Stimulated activated CD4-positive, alpha-beta T cell treated with anti-CD3 and anti-CD28 coated beads, Interleukin-15, amount 100 ng/mL, for 1 hour (primary cell): ENCODE data around the gene RPS19BP1.
A peak's percentile ranks its signal among the peaks of the same experiment; 100 is the strongest.

Source experiments
- DNase-seq, 2 donors: peaks; one replicate each; pipeline ENCODE4 v3.0.0-alpha.2; 2020; ENCODE audit warnings: low read depth in 1 of 2, low spot score in 1 of 2

The RPS19BP1 gene

GRCh38 chr22:39490966-39491680 lies 41.4 kb downstream of the RPS19BP1 start:
- no peak for DNase-seq

GRCh38 chr22:39490135-39490798 lies 42.3 kb downstream of the RPS19BP1 start:
- peak; percentile 49 to 54 for DNase-seq

- DNase-seq, result no peak
Measured at GRCh38 chr22:39489094-39490068, 43.2 kb downstream of the RPS19BP1 start.

- no peak for DNase-seq
Measured at GRCh38 chr22:39488563-39489083, 43.9 kb downstream of the RPS19BP1 start.

GRCh38 chr22:39487826-39488520 lies 44.6 kb downstream of the RPS19BP1 start:
- DNase-seq, result no peak

DNA sequence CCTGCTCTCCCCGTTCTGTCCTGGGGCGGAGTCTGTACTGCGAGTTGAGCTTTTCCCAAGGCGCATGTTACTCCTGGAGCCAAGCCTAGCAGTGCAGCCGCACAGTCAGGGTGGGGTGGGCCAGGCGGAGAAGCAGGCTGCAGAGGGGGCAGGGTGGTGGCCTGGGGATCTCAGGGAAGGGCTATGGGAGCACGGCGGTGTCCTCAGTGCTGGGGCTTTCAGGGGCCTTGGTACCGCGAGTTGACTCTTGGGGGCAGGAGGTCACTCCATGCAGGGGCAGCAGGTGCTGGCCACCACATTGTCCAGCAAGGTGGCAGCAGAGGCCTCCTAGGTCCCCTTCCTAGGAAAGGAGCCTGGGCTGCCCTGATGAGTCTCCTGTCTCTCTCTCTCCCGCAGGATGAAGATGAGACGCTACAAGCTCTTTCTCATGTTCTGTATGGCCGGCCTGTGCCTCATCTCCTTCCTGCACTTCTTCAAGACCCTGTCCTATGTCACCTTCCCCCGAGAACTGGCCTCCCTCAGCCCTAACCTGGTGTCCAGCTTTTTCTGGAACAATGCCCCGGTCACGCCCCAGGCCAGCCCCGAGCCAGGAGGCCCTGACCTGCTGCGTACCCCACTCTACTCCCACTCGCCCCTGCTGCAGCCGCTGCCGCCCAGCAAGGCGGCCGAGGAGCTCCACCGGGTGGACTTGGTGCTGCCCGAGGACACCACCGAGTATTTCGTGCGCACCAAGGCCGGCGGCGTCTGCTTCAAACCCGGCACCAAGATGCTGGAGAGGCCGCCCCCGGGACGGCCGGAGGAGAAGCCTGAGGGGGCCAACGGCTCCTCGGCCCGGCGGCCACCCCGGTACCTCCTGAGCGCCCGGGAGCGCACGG lies 45.4 kb downstream of the RPS19BP1 start:
- no peak for DNase-seq

- no peak for DNase-seq
Measured at GRCh38 chr22:39482768-39483167, 49.8 kb downstream of the RPS19BP1 start.

- no peak for DNase-seq
Measured at GRCh38 chr22:39481595-39481994, 51.0 kb downstream of the RPS19BP1 start.

GRCh38 chr22:39481054-39481453 lies 51.5 kb downstream of the RPS19BP1 start:
- DNase-seq, result no peak

DNA sequence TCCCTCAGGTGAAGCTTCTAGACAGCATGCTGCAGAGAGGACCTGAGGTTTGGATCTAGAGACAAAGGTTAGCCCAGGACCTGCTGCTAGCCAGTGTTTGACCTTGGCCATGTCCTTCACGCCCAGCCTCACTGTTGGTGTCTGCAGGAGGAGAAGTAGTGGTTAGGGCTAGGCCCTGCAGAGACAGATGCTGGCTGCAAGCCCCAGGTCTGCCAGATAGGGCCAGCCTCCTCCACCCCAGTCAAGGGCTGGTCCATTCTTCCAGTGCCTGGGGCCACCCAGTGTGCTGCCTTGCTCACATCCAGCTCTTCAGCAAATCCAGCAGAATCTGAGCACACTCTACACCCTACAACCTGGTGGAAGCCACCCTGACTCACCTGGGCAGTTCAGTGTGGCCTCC lies 52.0 kb downstream of the RPS19BP1 start:
- no peak for DNase-seq

DNA sequence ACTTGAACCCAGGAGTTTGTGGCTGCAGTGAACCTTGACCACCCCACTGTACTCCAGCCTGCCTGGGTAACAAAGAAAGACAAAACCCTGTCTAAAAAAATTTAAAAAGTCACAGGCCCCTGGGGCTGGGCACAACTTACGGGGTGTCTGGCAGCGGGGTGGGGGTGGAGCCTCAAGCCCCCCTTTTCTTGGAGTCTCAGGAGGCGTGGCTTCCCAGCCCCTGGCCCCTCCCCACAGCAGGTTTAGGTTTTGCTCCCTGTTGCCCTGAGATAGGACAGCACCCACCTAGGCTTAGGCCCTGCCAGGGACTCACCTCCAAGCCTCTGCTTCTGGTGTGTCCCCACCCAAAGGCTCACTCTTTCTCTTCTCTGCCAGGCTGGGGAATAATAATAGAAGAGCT lies 53.3 kb downstream of the RPS19BP1 start:
- DNase-seq, result no peak
